Medulla oblongata (tissue), 1 donor: Measurements from ENCODE around the gene ASCC3.
A peak's percentile ranks its signal among the peaks of the same experiment; 100 is the strongest.
"Not testable (repeated sequence)": the region's sequence is repeated elsewhere in the genome, so short reads cannot be mapped to it uniquely, and the experiment has no call there.

Experiments used
- DNase-seq: peaks from one replicate; pipeline ENCODE4 v3.0.0-alpha.2; 2015; ENCODE audit errors: extremely low spot score

ASCC3 gene

DNA sequence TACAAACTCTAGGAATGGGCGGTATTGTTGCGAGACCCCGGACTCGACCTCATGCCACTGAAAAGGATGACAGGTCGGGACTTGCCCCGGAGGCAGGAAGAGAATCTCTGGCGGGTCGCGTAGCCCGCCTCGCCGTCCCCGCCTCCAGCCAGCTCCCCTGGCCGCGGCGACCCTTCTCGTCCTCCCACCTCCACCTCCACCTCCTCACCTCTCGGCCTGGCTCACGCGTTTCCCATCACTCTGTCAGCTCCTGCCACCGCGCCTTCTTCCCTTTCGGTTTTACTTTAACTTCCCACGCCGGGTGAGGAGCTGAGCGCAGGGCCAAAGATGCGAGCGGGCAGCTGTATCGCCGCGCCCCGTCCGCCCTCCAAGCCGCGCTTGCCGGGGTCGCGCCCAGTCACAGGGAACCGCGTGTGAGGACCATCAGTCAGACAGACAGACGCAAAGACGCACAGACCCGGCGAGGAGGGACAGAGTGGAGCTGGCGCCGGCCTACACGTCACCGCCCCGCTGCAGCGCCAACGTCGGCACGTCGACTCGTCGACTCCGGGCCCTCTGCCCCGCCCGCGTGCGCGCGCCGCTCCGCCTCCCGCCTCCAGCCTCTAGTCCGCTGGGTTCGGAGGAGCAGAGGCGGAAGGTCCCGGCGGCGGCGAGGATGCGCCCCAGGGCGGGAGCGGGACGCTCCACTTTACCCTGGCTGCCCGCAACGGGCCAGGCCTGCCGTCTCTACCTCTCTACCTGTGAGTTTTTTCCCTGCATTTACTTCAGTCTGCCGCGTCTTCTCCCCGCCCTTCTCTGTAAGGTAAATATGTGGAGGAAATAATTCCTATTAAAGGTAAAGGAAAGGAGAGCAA lies at the start of gene ASCC3:
Gene ASCC3 (minus strand): TSS at position 477 of the 854 bp plus-strand sequence. CDS start 13,332 bp downstream, outside the sequence.
- peak; percentile 92 for DNase-seq

- no peak for DNase-seq
Measured at GRCh38 chr6:100925749-100926148, 44.6 kb upstream of the ASCC3 start.

- DNase-seq, result no peak
Measured at GRCh38 chr6:100924534-100925227, 43.6 kb upstream of the ASCC3 start.

DNA sequence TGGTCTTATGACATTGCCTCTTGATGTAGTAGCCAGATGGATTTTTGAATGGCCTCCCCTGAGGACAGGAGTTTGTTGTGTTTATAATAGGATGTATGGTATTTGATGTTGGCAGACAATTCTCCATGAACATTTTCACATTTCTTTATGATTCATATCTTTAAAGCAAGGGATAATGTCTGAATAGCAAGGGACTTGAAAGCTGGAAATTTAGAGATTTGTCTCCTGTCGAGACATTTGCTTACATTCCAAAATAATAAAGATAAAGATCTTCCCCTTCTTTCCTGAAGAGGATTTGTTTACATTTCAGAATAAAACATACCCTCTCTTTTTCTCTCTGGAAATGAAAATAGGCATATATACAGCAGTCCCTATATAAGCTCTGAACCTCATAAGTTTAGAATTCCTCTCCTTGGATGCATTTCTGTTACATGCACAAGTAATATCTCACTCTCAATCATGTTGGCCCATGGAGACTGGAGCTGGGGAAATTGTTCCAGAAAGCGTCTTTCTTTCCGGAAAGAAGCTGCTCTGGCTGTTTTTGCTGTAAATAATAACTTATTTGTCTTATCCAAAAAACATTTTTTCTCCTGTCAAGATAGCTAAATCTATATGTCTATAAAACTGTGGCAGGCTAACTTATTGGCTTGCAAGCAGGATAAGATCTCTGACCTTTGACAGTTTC lies 42.5 kb upstream of the ASCC3 start:
- no peak for DNase-seq

- DNase-seq, result no peak
Measured at GRCh38 chr6:100920028-100920605, 39.0 kb upstream of the ASCC3 start.

GRCh38 chr6:100918152-100918551 lies 37.0 kb upstream of the ASCC3 start:
- no peak for DNase-seq

GRCh38 chr6:100915876-100916275 lies 34.7 kb upstream of the ASCC3 start:
- no peak for DNase-seq

DNA sequence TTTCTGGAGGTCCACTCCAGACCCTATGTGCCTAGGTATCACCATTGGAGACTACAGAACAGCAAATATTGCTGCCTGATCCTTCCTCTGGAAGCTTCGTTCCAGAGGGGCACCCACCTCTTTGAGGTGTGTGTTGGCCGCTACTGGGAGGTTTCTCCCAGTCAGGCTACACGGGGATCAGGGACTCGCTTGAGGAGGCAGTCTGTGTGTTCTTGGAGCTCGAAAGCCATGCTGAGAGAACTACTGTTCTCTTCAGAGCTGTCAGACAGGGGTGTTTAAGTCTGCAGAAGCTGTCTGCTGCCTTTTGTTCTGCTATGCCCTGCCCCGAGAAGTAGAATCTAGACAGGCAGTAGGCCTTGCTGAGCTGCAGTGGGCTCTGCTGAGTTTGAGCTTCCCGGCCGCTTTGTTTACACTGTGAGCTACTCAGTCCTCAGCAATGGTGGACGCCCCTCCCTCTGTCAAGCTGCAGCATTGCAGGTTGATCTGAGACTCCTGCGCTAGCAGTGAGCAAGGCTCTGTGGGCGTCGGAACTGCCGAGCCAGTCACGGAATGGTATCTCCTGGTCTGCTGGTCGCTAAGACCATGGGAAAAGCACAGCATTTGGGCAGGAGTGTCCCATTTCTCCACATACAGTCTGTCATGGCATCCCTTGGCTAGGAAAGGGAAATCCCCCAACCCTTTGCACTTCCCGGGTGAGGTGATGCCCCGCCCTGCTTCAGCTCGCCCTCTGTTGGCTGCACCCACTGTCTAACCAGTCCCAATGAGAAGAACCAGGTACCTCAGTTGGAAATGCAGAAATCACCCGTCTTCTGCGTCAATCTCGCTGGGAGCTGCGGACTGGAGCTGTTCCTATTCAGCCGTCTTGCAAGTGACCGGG lies 32.5 kb upstream of the ASCC3 start:
- DNase-seq, result no peak

GRCh38 chr6:100906325-100906724 lies 25.2 kb upstream of the ASCC3 start:
- no peak for DNase-seq

DNA sequence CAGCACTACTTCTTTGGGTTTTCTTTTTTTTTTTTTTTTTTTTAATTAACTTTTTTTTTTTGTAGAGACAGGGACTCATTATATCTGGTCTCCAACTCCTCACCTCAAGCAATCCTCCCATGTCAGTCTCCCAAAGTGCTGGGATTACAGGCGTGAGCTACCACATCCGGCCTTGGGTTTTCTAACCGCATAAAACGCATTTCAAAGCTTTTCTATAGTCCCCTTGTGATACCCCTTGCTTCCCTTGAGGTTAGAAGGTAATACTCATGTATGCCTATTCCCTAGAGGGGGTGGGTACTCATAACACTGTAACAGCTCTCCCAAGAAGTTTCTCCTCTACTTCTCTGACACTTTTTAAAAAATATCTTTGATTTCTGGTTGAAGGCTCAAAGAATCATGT lies 23.9 kb upstream of the ASCC3 start:
- no peak for DNase-seq

GRCh38 chr6:100904316-100904715 lies 23.2 kb upstream of the ASCC3 start:
- no peak for DNase-seq

- no peak for DNase-seq
Measured at GRCh38 chr6:100901582-100901981, 20.5 kb upstream of the ASCC3 start.

GRCh38 chr6:100899202-100899601 lies 18.1 kb upstream of the ASCC3 start:
- DNase-seq, result no peak

GRCh38 chr6:100897671-100898070 lies 16.5 kb upstream of the ASCC3 start:
- no peak for DNase-seq

- DNase-seq, result no peak
Measured at GRCh38 chr6:100893743-100894142, 12.6 kb upstream of the ASCC3 start.

GRCh38 chr6:100892693-100893092 lies 11.6 kb upstream of the ASCC3 start:
- DNase-seq, result no peak

DNA sequence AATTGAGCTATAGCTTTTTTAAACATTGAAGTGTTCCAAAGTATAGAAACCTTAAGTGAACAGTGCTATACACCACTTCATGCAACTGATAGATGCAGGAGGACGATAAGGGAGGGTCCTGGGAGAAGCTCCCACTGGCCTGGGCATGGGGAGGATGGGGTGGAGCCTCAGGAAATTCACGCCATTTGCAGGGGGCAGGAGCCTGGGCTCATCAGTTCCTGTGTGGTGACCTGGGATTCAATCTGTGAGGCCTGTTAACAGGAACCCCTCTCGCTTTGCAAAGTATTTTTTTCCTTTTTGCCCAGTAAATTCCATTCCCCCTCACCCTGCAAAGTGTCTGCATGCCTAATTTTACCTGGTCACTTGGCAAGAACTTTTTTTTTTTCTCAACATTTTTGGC lies 11.0 kb upstream of the ASCC3 start:
- DNase-seq, result no peak

DNA sequence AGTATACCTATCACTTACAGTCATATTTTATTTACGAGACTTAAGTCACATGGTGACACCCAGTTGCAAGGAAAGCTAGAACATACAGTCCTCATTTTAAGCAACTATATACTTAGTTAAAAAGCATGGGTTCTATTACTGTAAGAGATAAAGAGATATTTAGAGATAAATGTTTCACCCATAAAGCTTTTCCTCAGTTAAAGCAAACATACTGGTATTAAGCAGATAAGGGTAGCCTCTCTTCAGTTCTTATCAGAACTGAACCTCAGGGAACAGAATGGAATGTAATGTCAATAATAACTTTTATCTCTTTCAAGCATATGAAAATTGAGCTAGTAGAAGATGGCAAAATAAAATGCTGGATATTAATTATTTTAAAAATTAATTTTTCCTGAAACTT lies 9.9 kb upstream of the ASCC3 start:
- DNase-seq, result no peak

DNA sequence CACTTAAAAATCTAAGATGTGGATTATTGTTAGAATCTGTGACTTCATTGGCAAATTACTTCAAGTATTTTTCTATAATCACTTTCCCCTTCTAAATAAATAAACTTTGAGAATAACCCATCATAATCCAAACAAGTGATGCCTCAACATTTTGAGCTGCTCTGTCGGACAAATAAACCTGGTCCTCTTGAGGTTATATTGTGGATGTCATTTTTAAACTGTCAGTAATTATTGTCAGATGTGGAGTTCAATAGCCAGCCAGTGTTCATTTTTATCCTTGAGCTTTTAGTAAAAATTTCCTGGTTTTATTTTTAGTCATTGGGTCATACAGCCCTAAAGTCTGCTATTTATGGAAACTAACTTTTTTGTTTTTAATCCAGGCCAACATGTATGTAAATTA lies 9.5 kb upstream of the ASCC3 start:
- not testable (repeated sequence) for DNase-seq

- no peak for DNase-seq
Measured at GRCh38 chr6:100889351-100889750, 8.2 kb upstream of the ASCC3 start.

- no peak for DNase-seq
Measured at GRCh38 chr6:100886076-100886475, 4.9 kb upstream of the ASCC3 start.
